Pancreas (tissue), 10 donors: ENCODE measurements around the gene RSPH1. TPM values are rescaled to one million over a fixed set of nuclear protein-coding genes. Genes with fewer than 3 reads are reported as not detected.

Experiments
- ATAC-seq, 4 donors: fragments of 200-7000 bp; cut with Tn5 transposase; one replicate each; pipeline versions ENCODE4 v1.8.0 to v1.9.1; 2020; ENCODE audit warnings: mild to moderate bottlenecking in 4 of 4, moderate library complexity in 4 of 4
- DNase-seq, 6 donors: peaks; one replicate each; pipeline ENCODE4 v3.0.0-alpha.2; 2020
- FAIRE-seq: peaks from 2 replicates; lab custom pipeline; 2012; peaks lifted over from hg19 to GRCh38; lab: Jason Lieb, UNC
- H3K27ac ChIP-seq, 4 donors: fragments of 200-600 bp; sonication (generic); 1 replicate in 3 of 4; 2 replicates in 1 of 4; pipeline versions ENCODE4 v1.5.0 to v1.8.0; 2020
- H3K27me3 ChIP-seq, 4 donors: fragments of 200-600 bp; one replicate each; pipeline ENCODE4 v1.8.0; 2021
- H3K36me3 ChIP-seq, 3 donors: fragments of 200-600 bp; sonication (generic) in 1 of 3; one replicate each; pipeline versions ENCODE4 v1.5.0 to v1.8.0; 2020 to 2021
- H3K4me1 ChIP-seq, 3 donors: fragments of 200-600 bp; one replicate each; pipeline ENCODE4 v1.8.0; 2021
- H3K4me3 ChIP-seq, 4 donors: fragments of 200-600 bp; sonication (generic) in 2 of 4; one replicate each; pipeline versions ENCODE4 v1.5.0 to v1.8.0; 2020 to 2021
- H3K9me3 ChIP-seq, 4 donors: fragments of 200-600 bp; one replicate each; pipeline ENCODE4 v1.8.0; 2021
- WGBS, 2 donors: extraction: QIAGEN DNeasy Blood & Tissue Kit; methylation state at CpG; one replicate each; pipeline ENCODE4 v1.1.7; 2013; 5-methylcytosine and 5-hydroxymethylcytosine counted together
- intact Hi-C, 3 donors: fragments of 100-400 bp; cut with DNase I; formaldehyde crosslinking; loops; one replicate each; pipeline versions ENCODE4 v1.11.1 to v1.14.2; 2022
- polyA plus RNA-seq, 2 donors: library from polyadenylated mRNA; stranded (reverse); fragments of 200-250 nt; gene quantifications; one replicate each; pipeline ENCODE4 v1.2.3, GENCODE V29; 2013
- total RNA-seq, 6 donors: library from RNA; stranded (reverse); fragmentation: NEBNext Ultra II Directional in 4 of 6; extraction: Animal tissue kit (Norgen Biotek cat#: 25700) in 4 of 6; gene quantifications; one replicate each; pipeline versions ENCODE4 v1.2.1 to v1.2.4, GENCODE V29; 2021 to 2023
- TF ChIP-seq, protein P1 (sequence below), 4 donors: fragments of 200-600 bp; sonication (generic) in 3 of 4; IDR thresholded peaks; one replicate each; pipeline versions ENCODE4 v1.5.0 to v1.8.0; 2021; ENCODE audit warnings: antibody characterized with exemption in 4 of 4
- donor health status: healthy with polysubstance abuse.
- donor health status: DM: no; HTN: no; CAD: no; lungs with moderate emphysema.
- donor health status: DM: no; HTN: no; CAD: no.
- donor health status: control.
- donor health status: control.
- donor health status: Bipolar disorder and iron deficiency.
- donor health status: DM: yes; HTN: yes; CAD: no.
- donor health status: DM: no; HTN: no; CAD: no.
- donor health status: DM: no; HTN: no; CAD: no.
- donor health status: DM: yes; HTN: yes; CAD: no.

Gene RSPH1
- total and polyA plus RNA-seq, 8 donors, result 0.94 to 5.0 (median 2.1) TPM

DNA sequence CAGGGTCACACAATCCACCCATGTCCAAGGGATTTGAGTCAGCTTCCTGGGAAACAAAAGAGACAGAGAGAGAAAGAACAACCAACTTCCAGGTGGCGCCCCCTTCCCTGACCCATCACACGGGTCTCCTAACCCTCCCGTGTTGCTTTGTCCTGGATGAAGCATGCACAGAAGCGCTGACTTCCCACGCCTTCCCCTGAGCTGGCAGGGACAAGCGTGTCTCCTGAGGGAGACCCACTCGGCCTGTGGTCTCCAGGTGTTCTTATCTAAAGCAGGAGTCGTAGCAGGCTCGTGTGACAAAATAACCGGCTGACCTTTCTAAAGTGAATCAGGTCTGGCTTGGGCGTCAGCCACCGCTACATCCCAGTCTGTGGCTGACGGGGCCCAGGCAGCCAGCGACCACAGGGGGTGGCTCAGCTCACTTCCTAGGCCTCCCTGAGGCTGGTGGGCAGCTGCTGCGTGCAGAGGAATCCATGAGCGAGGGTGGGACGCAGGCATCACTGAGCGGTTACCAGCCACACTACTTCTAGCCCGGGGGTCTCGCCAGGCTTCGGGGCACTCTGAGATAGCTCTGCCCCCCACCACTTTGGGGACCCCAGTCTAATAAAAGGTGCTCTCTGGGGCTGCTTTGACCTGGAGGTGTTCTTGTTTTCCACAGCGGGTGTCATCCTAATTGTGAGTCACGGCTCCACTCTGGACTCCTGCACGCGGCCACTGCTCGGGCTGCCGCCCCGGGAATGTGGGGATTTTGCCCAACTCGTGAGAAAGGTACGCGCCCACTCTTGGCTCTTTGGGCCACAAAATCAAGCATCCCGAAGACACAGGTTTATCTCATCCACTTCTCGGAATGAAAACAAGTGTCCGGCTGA lies 51.9 kb downstream of the RSPH1 start:
- no peak for DNase-seq
- intact Hi-C loops, result loop anchor here in 2 of 3 donors (10.0 kb wide), 2 partner anchors 109 to 129 kb away; partner anchors contain the start of gene TFF3 (in 1 of the 2)
- no peak for FAIRE-seq

GRCh38 chr21:42443181-42443785 lies 52.7 kb downstream of the RSPH1 start:
- Histone ChIP-seq H3K27me3 (no peaks in the 10 kb centered on the region), H3K4me3 (no peak overlapping the region), H3K27ac (no peak overlapping the region), H3K9me3 (no peaks in the 10 kb centered on the region), H3K4me1 (no peaks in the 10 kb centered on the region), H3K36me3 (no peaks in the 10 kb centered on the region)
- intact Hi-C loops, result loop anchor here in 2 of 3 donors (10.0 kb wide), 2 partner anchors 108 to 128 kb away; partner anchors contain the start of gene TFF3 (in 1 of the 2)
- DNase-seq (no peak), FAIRE-seq (no peak), ATAC-seq (no peak)
- 80 to 87% methylated on average over 15 of the region's 15 CpGs for WGBS, 2 donors
- TF ChIP-seq, protein P1, sequence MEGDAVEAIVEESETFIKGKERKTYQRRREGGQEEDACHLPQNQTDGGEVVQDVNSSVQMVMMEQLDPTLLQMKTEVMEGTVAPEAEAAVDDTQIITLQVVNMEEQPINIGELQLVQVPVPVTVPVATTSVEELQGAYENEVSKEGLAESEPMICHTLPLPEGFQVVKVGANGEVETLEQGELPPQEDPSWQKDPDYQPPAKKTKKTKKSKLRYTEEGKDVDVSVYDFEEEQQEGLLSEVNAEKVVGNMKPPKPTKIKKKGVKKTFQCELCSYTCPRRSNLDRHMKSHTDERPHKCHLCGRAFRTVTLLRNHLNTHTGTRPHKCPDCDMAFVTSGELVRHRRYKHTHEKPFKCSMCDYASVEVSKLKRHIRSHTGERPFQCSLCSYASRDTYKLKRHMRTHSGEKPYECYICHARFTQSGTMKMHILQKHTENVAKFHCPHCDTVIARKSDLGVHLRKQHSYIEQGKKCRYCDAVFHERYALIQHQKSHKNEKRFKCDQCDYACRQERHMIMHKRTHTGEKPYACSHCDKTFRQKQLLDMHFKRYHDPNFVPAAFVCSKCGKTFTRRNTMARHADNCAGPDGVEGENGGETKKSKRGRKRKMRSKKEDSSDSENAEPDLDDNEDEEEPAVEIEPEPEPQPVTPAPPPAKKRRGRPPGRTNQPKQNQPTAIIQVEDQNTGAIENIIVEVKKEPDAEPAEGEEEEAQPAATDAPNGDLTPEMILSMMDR (IDR thresholded peaks at IDR 0.05), result no peak

More for the DNA sequence above, 51.9 kb downstream of the RSPH1 start:
- H3K4me3 ChIP-seq, result no peak overlapping the region
- H3K4me1 ChIP-seq, result no peaks in the 10 kb centered on the region
- H3K36me3 ChIP-seq, result no peaks in the 10 kb centered on the region
- no peaks in the 10 kb centered on the region for H3K9me3 ChIP-seq
- H3K27ac ChIP-seq, result no peak overlapping the region
- H3K27me3 ChIP-seq, result no peaks in the 10 kb centered on the region
- no peak for ATAC-seq
- WGBS, 2 donors, result 80 to 83% methylated on average over 34 of the region's 34 CpGs
- TF ChIP-seq, protein P1 (IDR thresholded peaks at IDR 0.05), result no peak

GRCh38 chr21:42441963-42442362 lies 54.1 kb downstream of the RSPH1 start:
- intact Hi-C loops, result loop anchor here in 2 of 3 donors (10.0 kb wide), 2 partner anchors 107 to 127 kb away; partner anchors contain the start of gene TFF3 (in 1 of the 2)
- ATAC-seq (no peak), FAIRE-seq (no peak), DNase-seq (no peak)
- H3K4me1 ChIP-seq, result no peaks in the 10 kb centered on the region
- H3K27me3 ChIP-seq, result no peaks in the 10 kb centered on the region
- WGBS, 2 donors, result 79% methylated on average over 6 of the region's 6 CpGs
- H3K4me3 ChIP-seq, result no peak overlapping the region
- H3K9me3 ChIP-seq, result no peaks in the 10 kb centered on the region
- no peaks in the 10 kb centered on the region for H3K36me3 ChIP-seq
- H3K27ac ChIP-seq, result no peak overlapping the region
- TF ChIP-seq, protein P1 (IDR thresholded peaks at IDR 0.05), result no peak

GRCh38 chr21:42440187-42440792 lies 55.7 kb downstream of the RSPH1 start:
- intact Hi-C loops, result loop anchor here in 2 of 3 donors (10.0 kb wide), 2 partner anchors 105 to 125 kb away; partner anchors contain the start of gene TFF3 (in 1 of the 2)
- ATAC-seq, result no peak
- H3K27me3 ChIP-seq, result no peaks in the 10 kb centered on the region
- H3K36me3 ChIP-seq, result no peaks in the 10 kb centered on the region
- 78 to 84% methylated on average over 12 of the region's 12 CpGs for WGBS, 2 donors
- TF ChIP-seq, protein P1 (IDR thresholded peaks at IDR 0.05), result no peak
- H3K27ac ChIP-seq, result no peak overlapping the region
- no peaks in the 10 kb centered on the region for H3K4me1 ChIP-seq
- H3K9me3 ChIP-seq, result no peaks in the 10 kb centered on the region
- no peak for DNase-seq
- FAIRE-seq, result no peak
- H3K4me3 ChIP-seq, result no peak overlapping the region
